ENCODE data around the gene MAST4. TPM values are rescaled to one million over a fixed set of nuclear protein-coding genes. Genes with fewer than 3 reads are reported as not detected.

Gene MAST4
- total and polyA plus RNA-seq, 2 of the 13 experiments (the other 11 are each of a cell fraction or from before 2014, with no cell fraction given): 3.4 to 3.7 TPM

DNA sequence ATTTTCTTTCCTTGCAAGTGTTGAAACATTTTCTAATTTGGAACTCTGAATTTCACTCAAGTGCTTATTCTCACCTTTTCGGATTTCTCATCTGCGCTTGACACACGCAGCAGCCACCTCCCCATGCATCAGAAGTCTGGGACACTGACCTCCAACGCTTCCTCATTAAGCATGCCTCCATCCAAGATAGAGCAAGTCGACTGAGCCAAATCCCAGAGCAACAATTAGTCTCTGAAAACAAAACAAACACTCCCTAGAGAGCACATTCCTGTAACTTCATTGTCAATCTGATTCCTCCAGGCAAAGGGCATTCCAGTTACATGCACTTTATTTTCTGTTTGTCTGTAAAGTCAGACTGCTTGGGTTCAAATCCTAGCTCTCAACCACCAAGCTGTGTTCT lies 594.7 kb downstream of the MAST4 start (continued):
- TF ChIP-seq, protein P1, sequence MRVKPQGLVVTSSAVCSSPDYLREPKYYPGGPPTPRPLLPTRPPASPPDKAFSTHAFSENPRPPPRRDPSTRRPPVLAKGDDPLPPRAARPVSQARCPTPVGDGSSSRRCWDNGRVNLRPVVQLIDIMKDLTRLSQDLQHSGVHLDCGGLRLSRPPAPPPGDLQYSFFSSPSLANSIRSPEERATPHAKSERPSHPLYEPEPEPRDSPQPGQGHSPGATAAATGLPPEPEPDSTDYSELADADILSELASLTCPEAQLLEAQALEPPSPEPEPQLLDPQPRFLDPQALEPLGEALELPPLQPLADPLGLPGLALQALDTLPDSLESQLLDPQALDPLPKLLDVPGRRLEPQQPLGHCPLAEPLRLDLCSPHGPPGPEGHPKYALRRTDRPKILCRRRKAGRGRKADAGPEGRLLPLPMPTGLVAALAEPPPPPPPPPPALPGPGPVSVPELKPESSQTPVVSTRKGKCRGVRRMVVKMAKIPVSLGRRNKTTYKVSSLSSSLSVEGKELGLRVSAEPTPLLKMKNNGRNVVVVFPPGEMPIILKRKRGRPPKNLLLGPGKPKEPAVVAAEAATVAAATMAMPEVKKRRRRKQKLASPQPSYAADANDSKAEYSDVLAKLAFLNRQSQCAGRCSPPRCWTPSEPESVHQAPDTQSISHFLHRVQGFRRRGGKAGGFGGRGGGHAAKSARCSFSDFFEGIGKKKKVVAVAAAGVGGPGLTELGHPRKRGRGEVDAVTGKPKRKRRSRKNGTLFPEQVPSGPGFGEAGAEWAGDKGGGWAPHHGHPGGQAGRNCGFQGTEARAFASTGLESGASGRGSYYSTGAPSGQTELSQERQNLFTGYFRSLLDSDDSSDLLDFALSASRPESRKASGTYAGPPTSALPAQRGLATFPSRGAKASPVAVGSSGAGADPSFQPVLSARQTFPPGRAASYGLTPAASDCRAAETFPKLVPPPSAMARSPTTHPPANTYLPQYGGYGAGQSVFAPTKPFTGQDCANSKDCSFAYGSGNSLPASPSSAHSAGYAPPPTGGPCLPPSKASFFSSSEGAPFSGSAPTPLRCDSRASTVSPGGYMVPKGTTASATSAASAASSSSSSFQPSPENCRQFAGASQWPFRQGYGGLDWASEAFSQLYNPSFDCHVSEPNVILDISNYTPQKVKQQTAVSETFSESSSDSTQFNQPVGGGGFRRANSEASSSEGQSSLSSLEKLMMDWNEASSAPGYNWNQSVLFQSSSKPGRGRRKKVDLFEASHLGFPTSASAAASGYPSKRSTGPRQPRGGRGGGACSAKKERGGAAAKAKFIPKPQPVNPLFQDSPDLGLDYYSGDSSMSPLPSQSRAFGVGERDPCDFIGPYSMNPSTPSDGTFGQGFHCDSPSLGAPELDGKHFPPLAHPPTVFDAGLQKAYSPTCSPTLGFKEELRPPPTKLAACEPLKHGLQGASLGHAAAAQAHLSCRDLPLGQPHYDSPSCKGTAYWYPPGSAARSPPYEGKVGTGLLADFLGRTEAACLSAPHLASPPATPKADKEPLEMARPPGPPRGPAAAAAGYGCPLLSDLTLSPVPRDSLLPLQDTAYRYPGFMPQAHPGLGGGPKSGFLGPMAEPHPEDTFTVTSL (CRISPR knock-in tag; IDR thresholded peaks at IDR 0.05; ENCODE audit: borderline replicate concordance): no peak
- TF ChIP-seq WIZ (CRISPR knock-in tag; IDR thresholded peaks at IDR 0.05) (no peak), ZNF781 (CRISPR knock-in tag; IDR thresholded peaks at IDR 0.05; ENCODE audit: borderline replicate concordance, not compliant biosample characterization) (no peak), MEF2D (CRISPR knock-in tag; IDR thresholded peaks at IDR 0.05) (no peak), MTA1 (CRISPR knock-in tag; IDR thresholded peaks at IDR 0.05; ENCODE audit: borderline replicate concordance) (no peak), ZNF761 (CRISPR knock-in tag; conservative IDR thresholded peaks at IDR 0.05) (no peak)
- TF ChIP-seq, protein P2, sequence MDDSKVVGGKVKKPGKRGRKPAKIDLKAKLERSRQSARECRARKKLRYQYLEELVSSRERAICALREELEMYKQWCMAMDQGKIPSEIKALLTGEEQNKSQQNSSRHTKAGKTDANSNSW (CRISPR knock-in tag; IDR thresholded peaks at IDR 0.05; ENCODE audit: borderline replicate concordance): no peak
- TF ChIP-seq, protein P3, sequence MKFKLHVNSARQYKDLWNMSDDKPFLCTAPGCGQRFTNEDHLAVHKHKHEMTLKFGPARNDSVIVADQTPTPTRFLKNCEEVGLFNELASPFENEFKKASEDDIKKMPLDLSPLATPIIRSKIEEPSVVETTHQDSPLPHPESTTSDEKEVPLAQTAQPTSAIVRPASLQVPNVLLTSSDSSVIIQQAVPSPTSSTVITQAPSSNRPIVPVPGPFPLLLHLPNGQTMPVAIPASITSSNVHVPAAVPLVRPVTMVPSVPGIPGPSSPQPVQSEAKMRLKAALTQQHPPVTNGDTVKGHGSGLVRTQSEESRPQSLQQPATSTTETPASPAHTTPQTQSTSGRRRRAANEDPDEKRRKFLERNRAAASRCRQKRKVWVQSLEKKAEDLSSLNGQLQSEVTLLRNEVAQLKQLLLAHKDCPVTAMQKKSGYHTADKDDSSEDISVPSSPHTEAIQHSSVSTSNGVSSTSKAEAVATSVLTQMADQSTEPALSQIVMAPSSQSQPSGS (CRISPR knock-in tag; IDR thresholded peaks at IDR 0.05): no peak
- TF ChIP-seq, protein P4, sequence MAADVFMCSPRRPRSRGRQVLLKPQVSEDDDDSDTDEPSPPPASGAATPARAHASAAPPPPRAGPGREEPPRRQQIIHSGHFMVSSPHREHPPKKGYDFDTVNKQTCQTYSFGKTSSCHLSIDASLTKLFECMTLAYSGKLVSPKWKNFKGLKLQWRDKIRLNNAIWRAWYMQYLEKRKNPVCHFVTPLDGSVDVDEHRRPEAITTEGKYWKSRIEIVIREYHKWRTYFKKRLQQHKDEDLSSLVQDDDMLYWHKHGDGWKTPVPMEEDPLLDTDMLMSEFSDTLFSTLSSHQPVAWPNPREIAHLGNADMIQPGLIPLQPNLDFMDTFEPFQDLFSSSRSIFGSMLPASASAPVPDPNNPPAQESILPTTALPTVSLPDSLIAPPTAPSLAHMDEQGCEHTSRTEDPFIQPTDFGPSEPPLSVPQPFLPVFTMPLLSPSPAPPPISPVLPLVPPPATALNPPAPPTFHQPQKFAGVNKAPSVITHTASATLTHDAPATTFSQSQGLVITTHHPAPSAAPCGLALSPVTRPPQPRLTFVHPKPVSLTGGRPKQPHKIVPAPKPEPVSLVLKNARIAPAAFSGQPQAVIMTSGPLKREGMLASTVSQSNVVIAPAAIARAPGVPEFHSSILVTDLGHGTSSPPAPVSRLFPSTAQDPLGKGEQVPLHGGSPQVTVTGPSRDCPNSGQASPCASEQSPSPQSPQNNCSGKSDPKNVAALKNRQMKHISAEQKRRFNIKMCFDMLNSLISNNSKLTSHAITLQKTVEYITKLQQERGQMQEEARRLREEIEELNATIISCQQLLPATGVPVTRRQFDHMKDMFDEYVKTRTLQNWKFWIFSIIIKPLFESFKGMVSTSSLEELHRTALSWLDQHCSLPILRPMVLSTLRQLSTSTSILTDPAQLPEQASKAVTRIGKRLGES (CRISPR knock-in tag; IDR thresholded peaks at IDR 0.05; ENCODE audit: borderline replicate concordance): no peak

Measured in HepG2 (cell line).